LHCN-M2 (cell line): ENCODE measurements around the gene STAC3. TPM values are rescaled to one million over a fixed set of nuclear protein-coding genes. Genes with fewer than 3 reads are reported as not detected.

Experiments used
- DNase-seq: peaks from one replicate; pipeline ENCODE4 v3.0.0-alpha.2; 2012; ENCODE audit warnings: low read depth
- total RNA-seq: library from RNA; depleted of rRNA; stranded (reverse); fragments of >200 nt; gene quantifications from 2 replicates; pipeline ENCODE4 v1.2.3, GENCODE V29; 2014; rRNA removed

Gene STAC3
- total RNA-seq, 1 experiment from 2014 or later = 29.8 TPM

DNA sequence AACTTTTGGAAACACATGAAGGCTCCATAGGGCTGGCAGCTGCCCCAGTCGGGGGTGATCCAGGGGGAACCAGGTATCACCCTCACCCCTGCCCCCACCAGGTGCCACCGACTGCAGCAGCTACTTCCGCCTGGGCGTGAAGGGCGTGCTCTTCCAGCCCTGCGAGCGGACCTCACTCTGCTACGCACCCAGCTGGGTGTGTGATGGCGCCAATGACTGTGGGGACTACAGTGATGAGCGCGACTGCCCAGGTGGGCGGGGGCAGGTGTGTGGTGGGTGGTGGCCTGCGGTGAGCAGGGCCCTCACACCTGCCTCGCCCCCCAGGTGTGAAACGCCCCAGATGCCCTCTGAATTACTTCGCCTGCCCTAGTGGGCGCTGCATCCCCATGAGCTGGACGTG lies 56.7 kb downstream of the STAC3 start:
- DNase-seq = no peak

DNA sequence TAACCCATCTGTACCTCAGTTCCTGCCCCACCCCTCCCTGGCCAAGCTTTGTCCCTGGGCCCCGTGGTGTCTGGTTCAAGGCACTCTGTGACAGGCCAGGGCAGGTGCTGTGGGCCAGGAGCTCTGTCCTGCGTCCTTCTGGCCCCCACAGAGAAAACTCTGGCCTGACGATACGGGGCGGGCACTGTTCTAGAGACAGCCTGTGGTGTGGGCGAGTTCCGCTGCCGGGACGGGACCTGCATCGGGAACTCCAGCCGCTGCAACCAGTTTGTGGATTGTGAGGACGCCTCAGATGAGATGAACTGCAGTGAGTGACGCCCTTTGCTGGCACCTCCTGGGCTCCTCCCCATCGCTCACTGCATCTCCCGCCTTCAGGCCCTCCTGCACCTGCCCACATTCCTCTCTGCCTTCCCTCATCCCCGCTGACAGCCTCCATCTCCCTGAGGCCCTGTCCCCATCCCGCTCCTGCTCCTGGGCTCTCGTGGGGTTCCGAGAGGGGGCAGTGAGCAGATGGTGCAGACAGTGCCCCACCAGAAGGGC lies 57.2 kb downstream of the STAC3 start:
- DNase-seq = no peak

Other genes with a start within 250 kb of the STAC3 start
- gene ZBTB39, start 244.6 kb downstream of the STAC3 start, total RNA-seq = 3.9 and 4.9 TPM in 2 replicates
- gene TAC3, start 234.7 kb downstream of the STAC3 start, total RNA-seq = 1.5 TPM in 2 replicates
- 0.06 TPM in 1 of 2 replicates, not detected in the other for gene MYO1A, start 201.1 kb downstream of the STAC3 start, total RNA-seq
- 29.3 and 37.3 TPM in 2 replicates for gene NEMP1, start 172.4 kb downstream of the STAC3 start, total RNA-seq
- 53.8 and 55.9 TPM in 2 replicates for gene NAB2, start 162.1 kb downstream of the STAC3 start, total RNA-seq
- 82.6 and 89.3 TPM in 2 replicates for gene STAT6, start 139.8 kb downstream of the STAC3 start, total RNA-seq
- 89.0 and 99.6 TPM in 2 replicates for gene LRP1, start 122.7 kb downstream of the STAC3 start, total RNA-seq
- gene LRP1-AS, start 103.6 kb downstream of the STAC3 start, total RNA-seq = not detected in 2 replicates
- gene NXPH4, start 34.4 kb downstream of the STAC3 start, total RNA-seq = 1.2 and 1.4 TPM in 2 replicates
- 143 and 171 TPM in 2 replicates for gene SHMT2, start 21.5 kb downstream of the STAC3 start, total RNA-seq
- gene R3HDM2, start 179.9 kb upstream of the STAC3 start, total RNA-seq = 16.5 and 16.6 TPM in 2 replicates
- gene INHBC, start 183.6 kb upstream of the STAC3 start, total RNA-seq = not detected in 2 replicates
- 0.26 and 0.40 TPM in 2 replicates for gene INHBE, start 204.1 kb upstream of the STAC3 start, total RNA-seq
- 1.1 and 1.2 TPM in 2 replicates for gene GLI1, start 208.6 kb upstream of the STAC3 start, total RNA-seq
- gene ARHGAP9, start 228.7 kb upstream of the STAC3 start, total RNA-seq = 0.23 TPM in 1 of 2 replicates, not detected in the other
- gene MARS1, start 236.9 kb upstream of the STAC3 start, total RNA-seq = 80.1 and 92.7 TPM in 2 replicates